Measurements from ENCODE around the gene SAMHD1. TPM values are rescaled to one million over a fixed set of nuclear protein-coding genes. Genes with fewer than 3 reads are reported as not detected.
"Not testable (repeated sequence)": the region's sequence is repeated elsewhere in the genome, so short reads cannot be mapped to it uniquely, and the experiment has no call there.

The SAMHD1 gene
- total RNA-seq, 2 experiments from 2014 or later = 10.6 to 20.8 TPM

DNA sequence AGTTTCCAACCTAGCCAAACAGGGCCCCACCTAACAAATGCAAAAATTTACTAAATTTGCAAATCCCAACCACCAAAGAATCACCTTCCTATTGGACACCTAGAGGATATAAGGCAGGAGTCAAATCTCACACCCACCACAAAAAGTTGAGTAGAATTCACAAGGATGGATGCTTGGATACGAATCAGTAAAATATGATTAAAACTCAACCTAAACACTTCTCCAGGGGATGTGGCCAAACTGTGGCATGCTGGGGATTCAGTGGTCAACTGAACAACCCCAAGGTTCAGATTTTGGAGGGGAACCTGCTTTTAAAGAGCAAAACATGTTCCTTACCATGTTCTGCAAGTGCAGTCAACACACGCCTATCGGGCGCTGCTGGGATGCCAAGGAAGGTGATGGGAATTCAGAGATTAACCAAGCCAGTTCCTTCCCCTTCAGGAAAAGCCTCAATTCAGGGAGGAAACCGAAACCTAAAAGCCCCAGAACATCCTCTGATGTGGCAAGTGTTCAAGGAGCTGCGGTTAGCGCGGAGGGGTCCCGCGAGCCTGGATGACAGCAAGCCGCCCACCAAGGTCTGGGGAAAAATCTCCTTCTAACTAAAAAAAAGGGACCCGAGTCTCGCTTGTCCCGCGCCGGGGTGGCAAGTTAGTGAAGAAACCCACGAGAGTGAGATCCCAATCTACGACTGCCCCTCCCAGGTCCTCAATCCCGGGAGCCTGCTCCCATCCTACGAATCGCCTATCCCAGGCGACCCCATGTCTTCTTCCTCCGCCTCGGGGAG lies 902 bp downstream of the SAMHD1 start:
- ChIA-PET POLR2A (no interaction called here), CTCF (ENCODE audit: unreplicated experiment) (no interaction called here)
- no peaks in the 10 kb centered on the region for H3K9me2 ChIP-seq (ENCODE audit: insufficient read depth, low read length)
- peak; percentile 29 for DNase-seq (ENCODE audit: low spot score)
- no peak for TF ChIP-seq EZH2phosphoT487 (IDR thresholded peaks at IDR 0.05; ENCODE audit: borderline replicate concordance, low read depth, low read length)
- peak overlapping the region; percentile 77 for H3K4me3 ChIP-seq (ENCODE audit: low read depth, low read length, poor library complexity, severe bottlenecking)
- peaks cover 8% of the 10 kb centered on the region; the same call in 1 of the 2 replicates for H3K36me3 ChIP-seq (ENCODE audit: insufficient read depth, low read length)
- intact Hi-C loops (cut with micrococcal nuclease; ENCODE audit: unreplicated experiment) = loop anchor here (5.0 kb wide), 1 partner anchor 147 kb away; the partner anchor contains the start of gene RBL1
- no TSS peak for BruUV-seq (replicated peaks)
- peak overlapping the region; percentile 39 for H3K27ac ChIP-seq (ENCODE audit: low read depth, low read length, poor library complexity, severe bottlenecking)
- 0 out of 2 replicates have a peak, but pooled peaks cover 7% of the 10 kb centered on the region for H4K20me1 ChIP-seq (ENCODE audit: insufficient read depth, low read length)
- peak overlapping the region; percentile 90 for H3K4me2 ChIP-seq (ENCODE audit: low read length)
- peaks cover 28% of the 10 kb centered on the region for H3K4me1 ChIP-seq (ENCODE audit: insufficient read depth, low read length, poor library complexity, severe bottlenecking)
- H3K79me2 ChIP-seq (ENCODE audit: insufficient read depth, low read depth, low read length) = peaks cover 14% of the 10 kb centered on the region; the same call in 1 of the 2 replicates
- peak overlapping the region; percentile 99 for H2AFZ ChIP-seq (ENCODE audit: low read length)
- H3K9me3 ChIP-seq (ENCODE audit: low read length) = no peaks in the 10 kb centered on the region

DNA sequence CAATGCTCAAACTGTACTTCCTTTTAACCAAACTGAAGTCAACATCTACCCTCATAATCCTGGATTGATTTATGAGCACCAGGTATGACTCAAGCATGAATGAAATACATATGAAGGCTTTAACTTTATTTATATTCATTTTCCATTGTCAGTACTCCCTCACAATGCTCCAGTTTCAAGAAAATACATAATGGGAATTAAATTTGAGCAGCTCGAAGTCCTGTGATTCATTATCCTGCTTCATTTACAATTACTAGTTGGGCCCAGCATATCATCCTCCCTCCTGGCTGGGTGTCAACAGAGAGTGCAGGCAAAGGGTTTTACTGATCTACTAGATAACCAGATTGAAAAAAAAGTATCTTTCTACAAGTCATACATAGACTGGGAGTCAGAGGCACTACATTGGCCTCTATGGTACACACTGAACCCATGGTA lies 10.1 kb downstream of the SAMHD1 start:
- TF ChIP-seq EZH2phosphoT487 (IDR thresholded peaks at IDR 0.05; ENCODE audit: borderline replicate concordance, low read depth, low read length) = no peak
- TF ChIP-seq, protein P1, sequence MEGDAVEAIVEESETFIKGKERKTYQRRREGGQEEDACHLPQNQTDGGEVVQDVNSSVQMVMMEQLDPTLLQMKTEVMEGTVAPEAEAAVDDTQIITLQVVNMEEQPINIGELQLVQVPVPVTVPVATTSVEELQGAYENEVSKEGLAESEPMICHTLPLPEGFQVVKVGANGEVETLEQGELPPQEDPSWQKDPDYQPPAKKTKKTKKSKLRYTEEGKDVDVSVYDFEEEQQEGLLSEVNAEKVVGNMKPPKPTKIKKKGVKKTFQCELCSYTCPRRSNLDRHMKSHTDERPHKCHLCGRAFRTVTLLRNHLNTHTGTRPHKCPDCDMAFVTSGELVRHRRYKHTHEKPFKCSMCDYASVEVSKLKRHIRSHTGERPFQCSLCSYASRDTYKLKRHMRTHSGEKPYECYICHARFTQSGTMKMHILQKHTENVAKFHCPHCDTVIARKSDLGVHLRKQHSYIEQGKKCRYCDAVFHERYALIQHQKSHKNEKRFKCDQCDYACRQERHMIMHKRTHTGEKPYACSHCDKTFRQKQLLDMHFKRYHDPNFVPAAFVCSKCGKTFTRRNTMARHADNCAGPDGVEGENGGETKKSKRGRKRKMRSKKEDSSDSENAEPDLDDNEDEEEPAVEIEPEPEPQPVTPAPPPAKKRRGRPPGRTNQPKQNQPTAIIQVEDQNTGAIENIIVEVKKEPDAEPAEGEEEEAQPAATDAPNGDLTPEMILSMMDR (conservative IDR thresholded peaks at IDR 0.05; ENCODE audit: low read length) = no peak
- Histone ChIP-seq H3K4me3 (ENCODE audit: low read depth, low read length, poor library complexity, severe bottlenecking) (no peak overlapping the region), H3K27ac (ENCODE audit: low read depth, low read length, poor library complexity, severe bottlenecking) (no peak overlapping the region), H3K9me3 (ENCODE audit: low read length) (no peaks in the 10 kb centered on the region), H4K20me1 (ENCODE audit: insufficient read depth, low read length) (no peaks in the 10 kb centered on the region), H3K4me1 (ENCODE audit: insufficient read depth, low read length, poor library complexity, severe bottlenecking) (no peaks in the 10 kb centered on the region), H3K4me2 (ENCODE audit: low read length) (no peak overlapping the region), H3K79me2 (ENCODE audit: insufficient read depth, low read depth, low read length) (no peaks in the 10 kb centered on the region), H2AFZ (ENCODE audit: low read length) (no peak overlapping the region), H3K9me2 (ENCODE audit: insufficient read depth, low read length) (no peaks in the 10 kb centered on the region), H3K36me3 (ENCODE audit: insufficient read depth, low read length) (peaks cover 52% of the 10 kb centered on the region)
- ChIA-PET CTCF (ENCODE audit: unreplicated experiment) (no interaction called here), POLR2A (no interaction called here)
- no peak for DNase-seq (ENCODE audit: low spot score)
- intact Hi-C loops (cut with micrococcal nuclease; ENCODE audit: unreplicated experiment) = no loop called here
- no TSS peak for BruUV-seq (replicated peaks)

DNA sequence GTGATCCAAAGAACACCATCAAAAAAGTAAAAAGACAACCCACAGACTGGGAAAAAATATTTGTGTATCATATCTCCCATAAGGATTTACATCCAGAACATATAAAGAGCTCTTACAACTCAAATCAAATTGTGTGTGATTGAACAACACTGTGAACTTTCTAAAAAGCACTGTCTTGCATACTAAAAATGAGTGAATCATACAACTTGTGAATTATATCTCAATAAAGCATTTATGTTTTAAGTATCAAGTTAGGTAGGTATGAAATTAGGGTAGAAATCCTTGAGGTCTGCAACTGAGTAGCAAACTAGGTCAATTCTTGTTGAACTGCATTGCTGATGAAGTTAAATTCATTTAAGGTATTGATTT lies 14.1 kb downstream of the SAMHD1 start:
- Histone ChIP-seq H3K9me2 (ENCODE audit: insufficient read depth, low read length) (no peaks in the 10 kb centered on the region), H3K36me3 (ENCODE audit: insufficient read depth, low read length) (peaks cover 44% of the 10 kb centered on the region), H3K4me1 (ENCODE audit: insufficient read depth, low read length, poor library complexity, severe bottlenecking) (no peaks in the 10 kb centered on the region), H3K9me3 (ENCODE audit: low read length) (no peaks in the 10 kb centered on the region), H3K4me3 (ENCODE audit: low read depth, low read length, poor library complexity, severe bottlenecking) (no peak overlapping the region), H2AFZ (ENCODE audit: low read length) (no peak overlapping the region), H3K79me2 (ENCODE audit: insufficient read depth, low read depth, low read length) (no peaks in the 10 kb centered on the region), H3K27ac (ENCODE audit: low read depth, low read length, poor library complexity, severe bottlenecking) (no peak overlapping the region), H4K20me1 (ENCODE audit: insufficient read depth, low read length) (no peaks in the 10 kb centered on the region), H3K4me2 (ENCODE audit: low read length) (no peak overlapping the region)
- POLR2A ChIA-PET = no interaction called here
- intact Hi-C loops (cut with micrococcal nuclease; ENCODE audit: unreplicated experiment) = no loop called here
- no TSS peak for BruUV-seq (replicated peaks)
- CTCF ChIA-PET (ENCODE audit: unreplicated experiment) = no interaction called here
- no peak for TF ChIP-seq EZH2phosphoT487 (IDR thresholded peaks at IDR 0.05; ENCODE audit: borderline replicate concordance, low read depth, low read length)
- TF ChIP-seq, protein P1 (conservative IDR thresholded peaks at IDR 0.05; ENCODE audit: low read length) = no peak
- no peak for DNase-seq (ENCODE audit: low spot score)

DNA sequence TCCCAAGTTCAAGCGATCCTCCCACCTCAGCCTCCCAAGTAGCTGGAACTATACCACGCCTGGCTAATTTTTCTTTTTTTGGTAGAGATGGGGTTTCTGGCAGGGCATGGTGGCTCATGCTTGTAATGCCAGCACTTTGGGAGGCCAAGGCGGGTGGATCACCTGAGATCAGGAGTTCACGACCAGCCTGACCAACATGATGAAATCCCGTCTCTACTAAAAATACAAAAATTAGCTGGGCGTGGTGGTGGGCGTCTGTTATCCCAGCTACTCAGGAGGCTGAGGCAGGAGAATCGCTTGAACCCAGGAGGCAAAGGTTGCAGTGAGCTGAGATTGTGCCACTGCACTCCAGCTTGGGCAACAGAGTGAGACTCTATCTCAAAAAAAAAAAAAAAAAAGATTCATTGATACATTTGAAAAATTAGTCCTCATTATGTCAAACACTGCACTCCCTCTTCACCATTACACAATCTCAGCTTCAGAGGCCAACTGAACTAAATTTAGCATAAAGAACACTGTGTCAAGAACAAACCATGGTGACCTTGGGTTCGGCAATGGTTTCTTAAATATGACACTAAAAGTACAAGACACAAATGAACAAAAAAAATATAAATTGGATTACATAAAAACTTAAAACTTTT lies 14.6 kb downstream of the SAMHD1 start:
- intact Hi-C loops (cut with micrococcal nuclease; ENCODE audit: unreplicated experiment); H3K79me2 ChIP-seq (ENCODE audit: insufficient read depth, low read depth, low read length); DNase-seq (ENCODE audit: low spot score); CTCF ChIA-PET (ENCODE audit: unreplicated experiment); H3K27ac ChIP-seq (ENCODE audit: low read depth, low read length, poor library complexity, severe bottlenecking); H2AFZ ChIP-seq (ENCODE audit: low read length); BruUV-seq (replicated peaks); H3K9me3 ChIP-seq (ENCODE audit: low read length); POLR2A ChIA-PET; H3K4me2 ChIP-seq (ENCODE audit: low read length); H3K4me3 ChIP-seq (ENCODE audit: low read depth, low read length, poor library complexity, severe bottlenecking); H3K4me1 ChIP-seq (ENCODE audit: insufficient read depth, low read length, poor library complexity, severe bottlenecking); H4K20me1 ChIP-seq (ENCODE audit: insufficient read depth, low read length); H3K9me2 ChIP-seq (ENCODE audit: insufficient read depth, low read length): not testable (repeated sequence)
- peaks cover 44% of the 10 kb centered on the region for H3K36me3 ChIP-seq (ENCODE audit: insufficient read depth, low read length)
